GM13977 (cell line): ENCODE data around the gene ZSCAN1.

Experiments
- DNase-seq: peaks from one replicate; pipeline ENCODE4 v3.0.0; 2012; ENCODE audit warnings: low spot score
- CTCF ChIP-seq: IDR thresholded peaks from 2 replicates; pipeline ENCODE4 v1.5.1; 2012; ENCODE audit warnings: mild to moderate bottlenecking, control low read depth; ENCODE audit not compliant: insufficient read depth; ENCODE audit errors: extremely low read depth, missing control alignments
- in situ Hi-C: fragments of 300-500 bp; cut with MboI; formaldehyde crosslinking; loops from one replicate; pipeline ENCODE4 v1.12.0; 2022; ENCODE audit warnings: low sequenced_read_pairs, low pct_unique_long_range_greater_than_20kb, mixed read lengths, inconsistent platforms; ENCODE audit not compliant: unreplicated experiment

Gene ZSCAN1

DNA sequence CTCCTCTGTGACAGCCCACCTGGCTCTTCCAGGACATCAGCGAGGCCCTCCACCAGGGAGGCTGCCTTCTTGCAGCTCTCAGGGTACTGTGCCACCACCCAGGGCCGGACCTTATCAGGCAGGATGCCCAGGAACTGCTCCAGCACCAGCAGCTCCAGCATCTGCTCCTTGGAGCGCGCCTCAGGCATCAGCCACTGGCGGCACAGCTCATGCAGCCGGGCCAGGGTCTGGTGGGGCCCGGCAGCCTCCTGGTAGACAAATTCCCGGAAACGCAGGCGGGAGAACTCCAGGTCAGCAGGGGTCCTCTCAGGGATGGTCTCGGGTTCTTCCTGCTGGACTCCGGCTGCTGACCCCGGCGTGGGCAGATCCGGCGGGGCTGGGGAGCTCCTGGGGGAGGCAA, 56.0 kb downstream of the ZSCAN1 start:
- in situ Hi-C loops, result no loop called here
- no peak for TF ChIP-seq CTCF
- DNase-seq, result no peak

GRCh38 chr19:58091251-58091995, 57.6 kb downstream of the ZSCAN1 start:
- in situ Hi-C loops, result no loop called here
- TF ChIP-seq CTCF, result no peak
- no peak for DNase-seq

- in situ Hi-C loops, result no loop called here
- DNase-seq, result no peak
- TF ChIP-seq CTCF, result no peak
Measured at GRCh38 chr19:58093071-58093470, 59.2 kb downstream of the ZSCAN1 start.

DNA sequence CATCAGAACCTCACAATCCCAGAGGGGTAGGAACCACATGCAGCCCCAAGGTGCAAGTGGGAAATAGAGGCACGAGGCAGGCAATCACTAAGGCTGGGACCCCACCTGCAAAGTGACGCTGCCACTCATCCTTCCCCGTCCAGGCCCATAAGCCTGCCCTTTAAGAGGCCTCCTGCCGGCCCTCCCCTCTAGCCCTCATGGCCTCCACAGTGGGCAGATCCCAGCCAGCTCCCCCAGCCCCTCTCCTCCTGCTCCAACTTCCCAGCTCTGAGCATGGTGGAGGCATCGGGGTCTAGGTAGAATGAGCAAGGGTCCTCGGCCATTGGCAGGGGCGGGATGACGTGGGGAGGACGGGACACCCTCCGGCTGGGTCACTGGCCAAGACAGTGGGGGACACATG, 61.5 kb downstream of the ZSCAN1 start:
- in situ Hi-C loops, result no loop called here
- no peak for TF ChIP-seq CTCF
- no peak for DNase-seq

DNA sequence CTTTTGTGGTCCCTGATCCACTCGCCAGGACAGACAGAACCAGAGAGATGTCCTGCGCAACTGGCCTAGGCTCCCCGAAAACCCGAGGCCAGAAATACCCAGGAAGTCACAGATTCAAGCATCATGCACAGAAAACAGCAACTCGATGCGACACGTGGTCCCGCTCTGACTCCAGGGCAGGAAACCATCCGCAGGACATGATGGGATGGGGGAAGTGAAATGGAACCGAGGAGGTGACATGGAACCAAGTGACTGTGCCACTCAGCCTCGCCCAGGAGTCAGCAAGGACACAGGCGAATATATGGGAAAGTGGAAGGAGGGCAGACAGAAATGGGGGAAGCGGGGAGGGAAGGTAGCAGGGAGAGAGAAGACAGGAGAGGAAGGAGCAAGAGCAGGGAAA, 63.1 kb downstream of the ZSCAN1 start:
- no peak for DNase-seq
- TF ChIP-seq CTCF, result no peak
- in situ Hi-C loops, result no loop called here

DNA sequence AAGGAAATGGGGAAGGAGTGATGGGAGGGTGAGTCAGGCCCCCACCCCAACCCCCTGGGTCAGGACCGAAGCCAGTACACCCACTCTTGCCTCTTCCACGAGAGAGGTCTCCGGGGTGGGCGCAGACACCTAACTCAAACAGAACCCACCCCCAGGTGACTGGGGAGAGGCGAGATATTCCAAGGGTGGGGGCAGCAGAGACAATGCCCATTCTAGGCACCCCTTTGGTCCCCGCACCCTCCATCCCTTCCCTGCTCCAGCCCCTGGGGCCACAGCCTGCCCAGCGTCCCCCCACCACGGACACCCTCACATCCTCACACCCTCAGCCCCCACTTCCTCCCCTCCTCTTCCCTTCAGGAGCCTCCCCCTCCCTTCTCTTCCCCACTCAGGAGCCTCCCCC, 63.5 kb downstream of the ZSCAN1 start:
- in situ Hi-C loops, result no loop called here
- TF ChIP-seq CTCF, result no peak
- DNase-seq, result no peak
